HG03442 (cell line): ENCODE results near the gene TSPAN31.
"Not testable (repeated sequence)": the region's sequence is repeated elsewhere in the genome, so short reads cannot be mapped to it uniquely, and the experiment has no call there.

ENCODE experiments used
- ATAC-seq: cut with Tn5 transposase; IDR thresholded peaks from one replicate; pipeline ENCODE4 v1.9.1; 2021; ENCODE audit warnings: mild to moderate bottlenecking, moderate library complexity; ENCODE audit not compliant: unreplicated experiment

Gene TSPAN31

GRCh38 chr12:57765698-57766463, 21.0 kb downstream of the TSPAN31 start:
- ATAC-seq: no peak

- ATAC-seq: no peak
These were observed 21.8 kb downstream of the TSPAN31 start, which contains the start of gene CYP27B1 for GRCh38 chr12:57766464-57767304. TSS of gene CYP27B1 (minus strand) at chr12:57767078. CDS start at chr12:57767041, 37 bp downstream.

GRCh38 chr12:57767305-57767698, 22.5 kb downstream of the TSPAN31 start:
- ATAC-seq: no peak

- ATAC-seq: no peak
These were observed 23.0 kb downstream of the TSPAN31 start for GRCh38 chr12:57767876-57768275.

- no peak for ATAC-seq
These were observed 24.8 kb downstream of the TSPAN31 start for GRCh38 chr12:57769594-57769993.

GRCh38 chr12:57770734-57771133, 25.9 kb downstream of the TSPAN31 start:
- ATAC-seq: no peak

GRCh38 chr12:57771236-57771872, 26.5 kb downstream of the TSPAN31 start:
- peak; percentile 64 for ATAC-seq

- peak; percentile 77 for ATAC-seq
These were observed 27.1 kb downstream of the TSPAN31 start, which contains the start of gene METTL1 for GRCh38 chr12:57771873-57772428. TSS of gene METTL1 (minus strand) at chr12:57772105. CDS start at chr12:57772083, 22 bp downstream.

- peak; percentile 24 for ATAC-seq
These were observed 27.8 kb downstream of the TSPAN31 start, which contains the start of gene EEF1AKMT3 for GRCh38 chr12:57772429-57773322. TSS of gene EEF1AKMT3 (plus strand) at chr12:57772614. CDS start at chr12:57772725, 111 bp downstream.

- ATAC-seq: not testable (repeated sequence)
These were observed 29.8 kb downstream of the TSPAN31 start for GRCh38 chr12:57774634-57775033.

GRCh38 chr12:57775044-57775443, 30.2 kb downstream of the TSPAN31 start:
- ATAC-seq: no peak

GRCh38 chr12:57775563-57776246, 30.9 kb downstream of the TSPAN31 start:
- no peak for ATAC-seq

- no peak for ATAC-seq
These were observed 31.4 kb downstream of the TSPAN31 start for GRCh38 chr12:57776247-57776587.

GRCh38 chr12:57777367-57777766, 32.5 kb downstream of the TSPAN31 start:
- ATAC-seq: no peak

GRCh38 chr12:57777911-57778310, 33.1 kb downstream of the TSPAN31 start:
- ATAC-seq: no peak

GRCh38 chr12:57779736-57780135, 34.9 kb downstream of the TSPAN31 start:
- no peak for ATAC-seq

- ATAC-seq: no peak
These were observed 35.6 kb downstream of the TSPAN31 start for GRCh38 chr12:57780284-57780897.

- ATAC-seq: no peak
These were observed 36.4 kb downstream of the TSPAN31 start for GRCh38 chr12:57781244-57781643.

- no peak for ATAC-seq
These were observed 37.0 kb downstream of the TSPAN31 start for GRCh38 chr12:57781801-57782200.
